ENCODE results near the gene FOXP4.

The FOXP4 gene, protein sequence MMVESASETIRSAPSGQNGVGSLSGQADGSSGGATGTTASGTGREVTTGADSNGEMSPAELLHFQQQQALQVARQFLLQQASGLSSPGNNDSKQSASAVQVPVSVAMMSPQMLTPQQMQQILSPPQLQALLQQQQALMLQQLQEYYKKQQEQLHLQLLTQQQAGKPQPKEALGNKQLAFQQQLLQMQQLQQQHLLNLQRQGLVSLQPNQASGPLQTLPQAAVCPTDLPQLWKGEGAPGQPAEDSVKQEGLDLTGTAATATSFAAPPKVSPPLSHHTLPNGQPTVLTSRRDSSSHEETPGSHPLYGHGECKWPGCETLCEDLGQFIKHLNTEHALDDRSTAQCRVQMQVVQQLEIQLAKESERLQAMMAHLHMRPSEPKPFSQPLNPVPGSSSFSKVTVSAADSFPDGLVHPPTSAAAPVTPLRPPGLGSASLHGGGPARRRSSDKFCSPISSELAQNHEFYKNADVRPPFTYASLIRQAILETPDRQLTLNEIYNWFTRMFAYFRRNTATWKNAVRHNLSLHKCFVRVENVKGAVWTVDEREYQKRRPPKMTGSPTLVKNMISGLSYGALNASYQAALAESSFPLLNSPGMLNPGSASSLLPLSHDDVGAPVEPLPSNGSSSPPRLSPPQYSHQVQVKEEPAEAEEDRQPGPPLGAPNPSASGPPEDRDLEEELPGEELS

DNA sequence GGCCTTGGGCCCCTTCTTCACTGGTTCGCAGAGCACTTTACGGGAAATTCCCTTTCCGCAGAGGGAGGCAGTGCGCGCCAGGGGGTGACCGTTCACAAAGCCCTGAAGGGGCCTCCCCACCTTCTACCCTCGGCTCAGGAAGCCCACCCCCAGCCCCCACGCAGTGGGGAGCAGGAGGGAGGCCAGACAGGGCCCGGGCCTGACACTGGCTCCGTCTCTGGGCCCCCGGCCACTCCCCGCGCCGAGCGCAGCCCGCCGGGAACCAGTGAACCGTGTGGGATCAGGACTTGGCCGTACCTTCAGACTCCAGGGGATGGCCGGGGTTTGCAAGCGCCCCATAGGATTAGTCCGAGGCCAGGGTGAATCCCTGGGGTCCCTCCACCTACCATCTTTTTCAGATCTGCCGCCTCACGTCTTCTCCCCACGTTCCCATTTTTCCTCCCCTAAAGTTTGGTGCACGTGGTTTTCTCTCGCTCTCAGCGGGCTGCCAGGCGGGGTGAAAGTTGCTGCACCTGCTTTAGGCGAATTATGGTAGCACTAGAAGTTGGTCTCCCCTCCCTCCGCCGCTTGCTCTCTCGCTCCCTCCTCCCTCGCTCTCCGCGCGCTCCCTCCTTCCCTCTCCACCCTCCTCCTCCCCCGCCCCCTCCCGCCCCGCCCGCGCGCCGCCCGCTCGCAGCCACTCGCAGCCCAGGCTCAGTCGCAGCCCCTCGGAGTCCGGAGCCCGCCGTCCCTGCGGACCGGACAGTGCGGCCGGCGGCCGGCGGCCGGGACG, at the start of gene FOXP4:
Gene FOXP4 (plus strand): TSS at position 679 of the 772 bp plus-strand sequence. CDS start 19,380 bp downstream, outside the sequence.
- peak; percentile 86 for DNase-seq

DNA sequence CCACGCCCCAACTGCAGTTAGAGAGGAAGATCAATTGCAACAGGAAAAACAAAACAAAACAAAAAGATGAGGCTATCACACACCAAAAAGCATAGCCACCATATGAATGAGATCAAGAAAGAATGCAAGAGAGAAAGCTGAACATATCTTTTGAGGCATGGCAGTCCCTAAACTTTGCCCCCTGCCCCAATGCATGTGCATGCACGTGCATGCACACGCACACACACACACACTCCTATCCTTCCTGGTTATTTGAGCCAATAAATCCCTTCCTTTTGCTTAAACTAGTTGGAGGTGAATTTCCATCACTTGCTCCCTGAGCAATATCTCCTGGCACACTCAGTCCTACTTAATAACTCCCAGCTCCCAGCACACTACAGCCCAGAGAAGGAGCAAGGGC, 48.6 kb upstream of the FOXP4 start:
- no peak for DNase-seq

DNA sequence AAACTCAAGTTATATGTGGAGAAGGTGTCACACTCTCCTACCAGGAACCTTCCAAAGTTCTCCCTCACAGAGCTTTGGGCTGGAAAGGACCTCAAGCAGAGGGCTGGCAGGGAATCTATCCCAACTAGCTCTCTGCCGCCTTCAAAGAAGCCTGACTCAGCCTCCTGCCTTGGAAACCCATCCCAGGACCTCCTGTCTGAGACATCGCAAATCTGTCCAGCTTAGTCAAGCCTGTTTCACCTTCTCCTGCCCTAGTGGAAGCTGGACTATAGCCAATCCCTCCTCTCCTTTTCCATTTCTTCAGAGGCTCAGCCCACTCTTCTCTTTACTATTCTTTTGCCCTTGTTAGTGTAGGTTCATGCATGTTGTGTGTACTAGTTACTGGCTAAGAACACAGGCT, 48.2 kb upstream of the FOXP4 start:
- no peak for DNase-seq

DNA sequence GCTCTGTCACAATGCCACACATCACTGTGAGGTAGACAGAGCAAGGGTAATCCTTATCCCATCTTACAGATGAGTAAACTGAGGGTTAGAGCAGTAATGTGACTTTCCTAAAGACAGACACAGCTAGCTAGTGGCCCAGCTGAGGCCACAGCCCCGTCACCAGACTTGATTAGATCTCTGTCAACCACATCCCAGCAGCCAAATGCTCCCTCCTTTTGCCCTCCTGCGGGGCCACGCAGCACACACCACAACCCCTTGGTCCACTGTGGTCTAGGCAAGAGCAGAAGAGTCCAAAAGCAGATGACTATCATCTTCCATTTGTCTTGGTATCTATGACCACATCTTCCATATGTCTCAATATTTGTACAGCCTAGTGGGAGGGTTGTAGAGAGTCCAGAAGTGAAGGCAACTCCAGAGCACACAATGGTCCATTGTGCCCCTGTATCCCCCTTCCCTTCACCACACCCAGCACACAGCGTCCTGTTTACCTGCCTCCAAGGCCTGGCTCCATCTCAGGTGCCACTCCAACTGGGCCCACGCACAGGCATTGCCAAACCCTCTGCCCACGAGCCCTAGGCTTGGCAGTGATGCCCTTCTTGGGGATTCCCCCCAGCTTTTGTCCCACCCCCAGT, 47.1 kb upstream of the FOXP4 start:
- DNase-seq: no peak

DNA sequence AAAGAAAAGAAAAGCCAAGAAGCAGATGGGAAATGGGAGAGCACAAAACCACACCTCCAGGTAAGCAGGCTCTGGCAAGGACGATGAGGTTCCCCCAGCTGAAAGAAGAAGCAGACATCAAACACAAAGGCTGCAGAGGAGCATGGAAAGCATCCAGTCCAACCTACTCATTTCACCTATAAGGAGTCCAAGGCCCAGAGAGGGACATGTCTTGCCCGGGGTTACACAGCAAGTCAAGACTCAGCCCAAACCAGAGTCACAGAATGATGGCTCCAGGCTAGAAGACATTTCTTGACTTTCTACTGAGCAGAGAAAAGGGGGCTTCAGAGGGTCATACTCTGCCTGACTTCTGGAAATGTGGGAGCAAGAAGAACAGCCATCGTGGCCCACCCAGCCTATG, 45.6 kb upstream of the FOXP4 start:
- no peak for DNase-seq

DNA sequence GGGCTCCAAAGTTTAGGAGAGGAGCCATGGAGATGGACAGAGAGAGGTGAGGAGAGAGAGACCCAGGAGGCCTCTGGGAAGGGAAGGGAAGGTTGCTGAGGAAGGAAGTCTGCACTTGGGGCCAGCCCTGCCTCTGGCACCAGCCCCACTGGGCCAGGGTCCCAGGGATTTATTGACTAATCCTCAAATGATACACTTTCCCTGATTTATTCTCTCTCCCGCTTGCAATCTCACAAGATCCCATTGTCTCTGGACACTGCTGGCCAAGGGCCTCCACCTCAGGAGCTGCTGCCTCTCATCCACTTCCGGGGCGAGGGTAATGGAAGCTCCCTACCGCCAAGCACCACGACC, 43.6 kb upstream of the FOXP4 start:
- DNase-seq: no peak

DNA sequence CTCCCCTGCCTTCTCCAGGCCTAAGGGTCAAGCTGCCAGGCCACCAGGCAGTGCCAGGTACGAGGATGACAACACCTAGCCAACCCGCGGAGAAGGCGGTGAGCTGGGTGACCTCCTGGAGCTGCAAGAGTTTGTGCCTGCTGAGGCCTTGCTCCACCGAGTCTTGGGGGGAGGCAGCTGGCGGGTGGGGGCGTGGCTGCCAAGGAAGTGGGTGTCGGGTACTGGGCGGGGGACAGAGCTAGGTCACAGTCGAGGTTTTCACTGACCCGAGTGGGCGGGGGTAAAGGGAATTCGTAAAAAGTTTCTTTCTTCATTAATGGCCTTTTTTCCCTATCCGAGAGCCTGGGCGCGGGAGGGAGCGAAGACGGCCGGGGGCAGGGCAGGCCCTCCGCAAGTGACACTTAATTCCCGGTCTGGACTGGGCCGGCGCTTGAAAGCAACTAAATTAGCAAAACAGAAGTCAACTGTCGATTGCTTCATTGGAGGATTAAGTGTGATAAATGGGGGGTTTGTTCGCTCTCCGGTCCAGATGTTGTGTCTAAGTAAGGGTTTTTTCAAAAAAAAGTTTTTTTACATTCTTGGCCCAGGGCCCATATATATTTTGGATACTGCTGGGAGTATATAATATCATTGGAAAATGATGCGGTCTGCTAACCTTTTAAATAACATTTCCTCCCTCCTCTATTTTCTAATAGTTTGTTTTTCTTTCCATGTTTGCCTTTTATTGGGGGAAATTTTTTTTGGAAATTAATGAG, 43.1 kb upstream of the FOXP4 start:
- DNase-seq: no peak

DNA sequence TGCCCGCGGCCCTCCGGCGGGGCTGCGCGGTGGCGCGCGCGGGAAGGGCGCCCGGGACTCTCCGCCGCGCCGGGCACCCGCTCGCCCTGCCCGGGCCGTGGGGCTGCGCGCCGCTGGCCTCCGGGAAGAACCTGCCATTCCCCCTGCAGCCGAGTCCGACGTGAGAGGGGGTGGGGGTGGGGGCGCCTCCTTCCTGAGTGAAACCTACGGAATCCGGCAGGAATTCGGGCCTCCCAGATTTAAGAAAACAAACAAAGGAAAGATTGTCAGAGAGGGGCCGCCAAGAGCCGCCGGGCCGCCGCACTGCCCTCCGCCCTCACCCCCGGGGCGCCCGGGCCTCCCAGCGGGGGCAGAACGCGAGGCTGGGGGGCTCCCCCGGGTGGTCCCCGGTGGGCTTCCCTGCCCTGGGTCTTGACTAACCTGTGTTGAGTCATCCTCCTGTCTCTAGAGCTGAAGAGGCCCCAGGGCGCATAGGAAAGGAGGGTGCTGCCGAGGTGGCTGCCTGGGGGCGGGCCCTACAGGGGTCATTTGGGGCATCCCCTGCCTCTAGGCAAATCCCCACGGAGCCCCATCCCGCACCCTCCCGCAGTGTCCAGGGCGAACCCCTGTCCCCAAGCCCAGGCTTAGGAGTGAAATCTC, 42.2 kb upstream of the FOXP4 start:
- DNase-seq: no peak

DNA sequence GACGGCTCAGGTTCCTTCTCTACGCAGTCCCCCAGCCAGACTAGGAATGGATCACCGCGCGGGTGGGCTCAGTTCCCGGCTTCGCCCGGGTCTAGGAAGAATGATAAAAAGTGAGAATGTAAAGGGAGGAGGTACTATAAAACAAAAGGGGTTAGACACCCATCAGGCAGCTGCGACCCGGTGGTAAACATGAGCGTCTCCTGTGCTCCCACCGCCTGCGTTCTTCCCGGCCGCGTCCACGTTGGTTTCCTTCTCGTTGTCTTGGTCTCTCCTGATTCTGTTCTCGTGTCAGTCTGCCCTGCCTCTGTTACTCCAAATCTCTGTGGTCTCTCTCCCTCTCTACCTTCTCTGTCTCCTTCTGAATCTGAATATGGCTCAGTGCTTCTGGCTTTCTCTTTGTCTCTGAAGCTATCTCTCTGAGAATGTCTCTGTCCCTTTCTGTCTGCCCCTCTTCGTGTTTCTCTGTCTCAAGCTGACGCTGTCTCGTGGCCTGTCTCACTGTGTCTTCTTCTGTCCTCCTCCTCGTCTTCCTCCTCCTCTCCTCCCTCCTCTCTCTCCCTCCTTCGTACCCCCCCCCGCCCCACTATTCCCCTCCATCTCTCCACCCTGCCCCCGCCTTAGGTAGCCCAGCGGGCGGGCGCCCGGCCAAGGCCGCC, 41.6 kb upstream of the FOXP4 start:
- no peak for DNase-seq

DNA sequence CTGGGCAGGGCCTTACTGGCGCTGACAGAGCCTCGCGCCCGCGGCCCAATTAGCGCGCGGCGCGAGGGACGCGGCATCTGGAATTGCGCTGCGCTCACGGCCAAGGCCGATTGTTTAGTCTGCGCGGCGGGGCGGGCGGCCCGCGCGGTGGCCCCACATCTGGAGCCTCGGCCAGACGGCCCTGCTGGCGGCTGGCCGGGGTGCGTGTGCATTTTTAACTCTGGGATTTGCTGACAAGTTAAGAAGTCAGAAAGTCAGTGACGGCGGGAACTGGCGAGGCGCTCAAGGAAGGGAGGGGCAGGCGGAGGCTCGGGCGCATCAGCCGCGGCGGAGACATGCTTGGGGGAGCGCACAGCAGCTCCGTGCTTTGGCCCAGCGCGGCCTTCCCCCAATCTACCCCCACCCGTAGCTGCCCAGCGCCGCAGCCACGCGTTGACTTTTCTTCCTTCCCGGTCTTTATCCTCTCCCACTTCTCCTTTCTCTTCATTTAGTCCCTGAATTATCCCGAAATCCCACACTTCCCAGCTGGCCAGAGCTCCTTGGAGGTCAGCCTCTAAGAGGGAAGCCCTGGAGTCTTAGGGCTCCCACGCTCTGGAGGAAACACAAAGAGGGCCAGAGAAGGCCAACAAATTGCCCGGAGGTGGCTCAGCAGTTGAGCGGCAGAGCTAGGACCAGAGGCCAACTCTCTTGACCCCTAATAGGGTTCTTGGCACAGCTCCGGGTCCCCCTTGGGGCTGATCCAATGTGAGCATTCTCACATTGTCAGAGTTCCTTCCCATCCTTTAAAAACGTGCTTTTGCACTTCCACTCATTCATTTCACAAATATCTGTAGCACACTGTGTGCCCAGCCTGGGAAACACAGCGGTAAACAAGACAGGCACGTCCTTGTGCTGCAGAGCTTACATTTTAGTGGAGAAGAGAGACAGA, 40.8 kb upstream of the FOXP4 start:
- DNase-seq: no peak

DNA sequence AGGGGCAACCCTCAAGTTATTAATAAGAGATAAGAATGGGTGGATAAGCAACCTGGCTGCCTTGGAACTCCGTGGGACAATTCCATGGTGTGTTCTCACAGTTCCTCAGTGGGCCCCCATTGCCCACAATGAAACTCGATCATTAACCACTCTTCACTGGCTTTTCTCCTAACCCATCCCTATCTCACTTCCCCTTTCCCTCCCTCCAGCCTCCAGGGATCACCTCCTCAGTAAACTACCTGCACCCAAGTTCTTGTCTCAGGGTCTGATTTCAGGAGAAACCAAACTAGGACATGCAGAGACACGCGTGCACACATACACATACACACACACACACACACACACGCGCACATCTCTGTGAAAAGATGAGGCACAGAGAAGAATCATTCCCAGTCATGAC, 37.7 kb upstream of the FOXP4 start:
- DNase-seq: no peak

DNA sequence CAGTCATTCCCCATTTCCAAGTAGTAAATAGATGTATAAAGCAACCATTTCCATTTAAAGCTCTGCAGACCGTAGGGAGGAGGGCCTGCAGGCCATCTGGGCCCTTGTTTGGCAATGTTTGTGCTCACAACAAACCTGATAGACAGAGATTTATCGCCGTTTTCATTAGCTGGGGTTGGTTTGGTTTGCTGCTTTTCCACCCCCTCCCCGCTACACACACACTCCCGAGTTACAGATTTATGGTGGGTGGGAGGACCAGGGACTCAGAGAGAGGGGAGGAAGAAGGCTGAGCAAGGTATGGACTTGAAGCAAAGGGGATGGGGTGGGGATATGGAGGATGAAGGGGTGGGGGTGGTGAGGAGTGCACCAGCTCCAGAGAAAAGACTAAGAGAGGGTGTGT, 36.6 kb upstream of the FOXP4 start:
- DNase-seq: no peak

DNA sequence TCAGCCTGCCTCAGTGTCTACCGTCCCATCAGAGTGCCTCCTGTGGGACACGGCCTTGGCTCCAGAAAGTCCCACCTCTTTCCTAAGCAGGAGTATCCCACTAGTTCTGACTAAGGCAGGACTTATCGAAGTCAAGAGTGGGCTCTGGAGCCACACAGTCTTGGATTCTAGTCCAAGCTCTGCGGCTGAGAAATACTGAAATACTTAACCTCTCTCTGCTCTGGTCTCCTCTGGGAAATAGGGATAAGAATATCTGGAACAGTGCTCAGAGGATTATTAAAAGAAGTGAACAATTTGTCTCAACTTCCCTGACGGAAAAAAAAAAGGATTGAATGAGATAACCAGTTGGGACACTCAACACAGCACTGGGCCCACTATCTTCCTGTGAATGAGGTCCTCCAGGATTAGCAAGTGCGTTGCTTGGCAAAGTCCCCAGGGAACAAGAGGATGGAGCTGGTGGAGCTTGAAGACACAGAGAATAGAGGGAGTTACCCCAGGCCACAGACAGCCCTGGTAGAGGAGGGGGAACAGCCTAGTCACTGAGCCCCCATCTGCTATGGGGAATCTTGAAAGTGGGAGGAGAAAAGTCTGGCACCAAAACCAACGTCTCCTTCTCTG, 34.6 kb upstream of the FOXP4 start:
- DNase-seq: no peak

DNA sequence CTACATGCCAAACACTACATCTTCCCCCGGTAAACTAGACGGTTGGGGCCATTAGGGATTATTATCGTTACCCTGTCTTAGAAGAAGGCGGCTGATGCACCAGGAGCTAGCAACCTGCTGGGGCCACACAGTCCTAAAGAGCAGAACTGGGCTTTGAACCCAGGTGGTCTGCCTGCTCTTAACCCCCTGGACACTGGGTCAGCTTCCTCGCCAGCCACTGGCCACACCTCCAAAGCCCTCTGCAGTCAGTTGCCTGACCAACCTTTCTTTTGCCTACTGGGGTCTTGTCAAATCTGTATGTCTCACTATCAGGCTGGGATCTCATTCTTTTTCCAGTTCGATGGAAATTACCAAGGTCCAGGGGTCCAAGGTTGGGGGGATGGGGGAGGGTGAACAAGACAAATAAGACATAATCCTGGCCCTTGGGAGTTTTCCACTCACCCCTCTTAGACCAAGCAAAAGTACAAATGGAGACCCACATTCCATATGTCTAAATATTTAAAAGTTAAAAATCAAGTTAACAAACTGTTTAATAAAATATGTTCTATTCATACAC, 34.0 kb upstream of the FOXP4 start:
- no peak for DNase-seq

DNA sequence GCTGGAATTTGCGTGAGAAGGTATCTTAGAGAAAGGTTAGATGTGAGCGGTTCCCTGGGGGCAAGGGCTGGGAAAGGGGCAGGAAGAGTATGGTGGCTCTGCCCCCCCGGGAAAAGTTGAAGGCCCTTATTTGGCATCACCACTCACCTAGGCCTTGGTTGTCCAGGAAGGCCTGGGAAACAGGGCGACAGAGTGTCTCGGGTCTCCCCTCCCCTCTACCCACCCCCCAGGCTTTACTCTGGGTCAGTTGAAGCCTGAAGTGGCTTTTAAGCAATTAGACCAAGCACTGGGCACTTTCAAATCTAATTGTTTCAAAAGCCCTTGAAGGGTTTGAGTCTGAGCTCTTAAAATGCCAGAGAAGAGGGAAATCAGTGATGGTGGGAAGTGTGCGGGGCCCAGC, 30.2 kb upstream of the FOXP4 start:
- DNase-seq: no peak

DNA sequence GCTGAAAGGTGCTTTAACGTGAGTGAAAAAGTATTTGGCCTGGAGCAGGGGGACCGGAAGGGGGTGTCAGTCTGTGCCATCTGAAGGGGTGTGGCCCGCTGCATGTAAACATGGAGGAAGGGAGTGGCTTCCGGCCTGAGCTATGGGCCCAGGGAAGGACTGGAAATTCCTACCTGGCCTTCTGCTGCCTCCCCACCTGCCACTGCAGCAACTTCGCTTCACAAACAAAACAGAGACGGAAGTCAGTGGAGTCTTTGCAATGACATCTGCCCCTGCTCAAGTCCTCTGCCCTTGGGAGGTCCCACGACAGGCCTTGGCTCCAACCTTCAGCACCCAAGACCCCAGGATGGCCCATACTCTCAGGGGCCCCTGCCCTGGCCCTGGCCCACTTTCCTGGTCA, 28.1 kb upstream of the FOXP4 start:
- DNase-seq: no peak

DNA sequence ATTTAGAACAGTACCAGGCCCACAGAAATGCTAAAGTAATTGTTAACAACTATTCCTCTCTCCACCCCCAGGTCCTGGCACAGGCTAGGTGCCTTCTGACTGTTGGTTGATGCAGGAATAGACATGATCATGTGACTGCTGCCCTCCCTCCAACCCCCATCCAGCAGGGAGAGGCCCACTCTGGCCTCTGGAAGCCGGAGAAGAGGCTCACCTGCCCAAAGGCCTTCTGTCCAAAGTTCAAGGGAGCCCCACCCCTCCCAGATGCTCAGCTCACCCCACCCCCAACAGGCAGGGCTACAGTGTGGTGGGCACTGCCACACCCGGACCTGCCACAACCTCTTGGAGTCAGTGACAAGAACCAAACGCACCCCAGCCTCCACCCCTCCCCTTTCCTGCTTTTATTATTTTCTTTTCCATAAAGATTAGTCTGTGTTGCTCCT, 26.9 kb upstream of the FOXP4 start:
- DNase-seq: no peak

DNA sequence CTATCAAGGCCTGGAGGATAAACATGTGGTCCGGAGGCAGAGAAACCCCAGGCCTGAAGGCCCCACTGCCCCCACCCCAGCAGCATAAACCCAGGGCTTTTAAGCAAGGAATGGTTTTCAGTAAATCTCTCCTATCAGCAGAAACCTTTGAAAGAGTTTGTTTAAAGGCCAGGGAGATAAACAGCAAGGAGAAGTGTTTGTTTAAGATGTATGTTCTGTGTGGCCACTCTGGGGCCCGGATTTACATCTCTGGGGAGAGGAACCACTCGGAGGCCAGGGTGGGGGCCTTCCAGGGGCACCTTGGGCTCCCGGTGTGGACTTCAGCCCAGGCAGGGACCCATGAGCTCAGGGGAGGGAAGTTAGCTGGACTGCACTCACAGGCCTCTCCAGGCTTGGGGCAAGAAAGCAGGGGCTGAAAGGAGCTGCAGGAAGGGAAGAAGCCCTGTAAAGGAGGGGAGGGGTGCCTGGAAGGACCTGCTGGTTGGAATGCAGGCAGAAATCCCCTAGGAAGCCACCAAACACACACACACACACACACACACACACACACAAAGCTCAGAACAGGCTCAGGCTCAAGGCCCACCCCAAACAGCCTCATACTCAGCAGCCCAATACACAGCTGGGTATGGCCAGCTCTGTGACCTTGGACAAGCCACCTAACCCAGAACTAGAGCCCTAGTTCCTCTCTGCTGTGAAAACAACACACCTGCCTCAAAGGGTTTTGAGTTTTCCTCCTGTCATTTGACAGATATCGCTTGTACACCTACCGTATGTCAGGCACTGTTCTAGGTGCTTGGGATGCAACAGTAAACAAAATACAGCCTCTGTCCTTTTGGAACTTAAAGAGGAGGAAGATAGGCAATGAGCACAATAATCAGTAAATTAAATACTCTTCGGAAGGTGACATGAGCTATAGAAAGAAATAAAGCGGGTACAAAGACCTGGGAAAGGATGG, 26.2 kb upstream of the FOXP4 start:
- no peak for DNase-seq

All from CD4-positive, alpha-beta T cell treated with Interleukin-4 for 4 hours (primary cell).